ENCODE measurements around the gene APOBEC3A.

The APOBEC3A gene

DNA sequence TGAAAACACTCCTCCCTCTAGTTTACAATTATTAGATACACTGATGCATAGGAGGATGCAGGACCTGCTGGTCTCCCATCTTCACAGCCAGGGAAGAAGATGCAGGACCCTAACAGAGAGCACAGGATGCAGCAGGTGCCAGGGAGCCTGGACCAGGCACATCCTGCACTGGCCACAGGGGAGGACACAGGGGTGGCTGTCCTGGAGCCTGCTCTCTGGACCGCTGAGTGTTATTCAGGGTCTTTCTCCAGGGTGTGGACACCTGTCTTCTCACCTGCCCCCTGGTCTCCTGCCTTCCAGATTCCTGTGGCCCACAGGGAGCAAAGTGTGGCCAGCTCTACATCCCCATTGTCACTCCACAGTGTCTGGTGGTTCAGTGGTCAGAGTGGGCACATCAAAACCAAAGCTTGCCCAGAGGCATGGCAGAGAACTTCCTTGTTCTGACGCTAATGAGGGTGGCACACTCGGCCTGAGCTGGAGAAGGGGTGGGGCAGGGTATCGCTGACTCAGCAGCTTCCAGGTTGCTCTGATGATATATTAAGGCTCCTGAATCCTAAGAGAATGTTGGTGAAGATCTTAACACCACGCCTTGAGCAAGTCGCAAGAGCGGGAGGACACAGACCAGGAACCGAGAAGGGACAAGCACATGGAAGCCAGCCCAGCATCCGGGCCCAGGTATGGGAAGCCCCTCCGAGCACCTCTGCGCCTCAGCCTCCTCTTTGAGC lies at the start of gene APOBEC3A:
APOBEC3A (plus strand) TSS at position 564 of the 725 bp plus-strand sequence; CDS start at position 647, 83 bp downstream.
- DNase-seq: no peak

GRCh38 chr22:38907767-38908166 lies 49.6 kb upstream of the APOBEC3A start:
- no peak for DNase-seq

DNA sequence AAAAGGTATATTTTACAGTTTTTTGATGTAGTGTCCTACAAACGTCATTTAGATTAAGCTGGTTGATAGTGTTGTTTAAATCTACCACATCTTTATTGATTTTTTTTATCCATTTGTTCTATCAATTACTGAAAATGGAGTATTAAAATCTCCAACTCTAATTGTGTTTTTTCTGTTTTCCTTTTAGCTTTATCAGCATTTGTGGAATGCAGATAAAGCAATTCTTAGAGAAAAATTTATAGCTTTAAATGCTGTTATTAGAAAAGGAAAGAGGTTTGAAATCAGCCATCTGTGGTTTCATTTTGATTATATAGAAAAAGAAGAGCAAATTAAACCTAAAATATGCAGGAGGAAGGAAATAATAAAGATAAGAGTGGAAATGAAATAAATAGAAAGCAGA lies 46.0 kb upstream of the APOBEC3A start:
- DNase-seq: no peak

DNA sequence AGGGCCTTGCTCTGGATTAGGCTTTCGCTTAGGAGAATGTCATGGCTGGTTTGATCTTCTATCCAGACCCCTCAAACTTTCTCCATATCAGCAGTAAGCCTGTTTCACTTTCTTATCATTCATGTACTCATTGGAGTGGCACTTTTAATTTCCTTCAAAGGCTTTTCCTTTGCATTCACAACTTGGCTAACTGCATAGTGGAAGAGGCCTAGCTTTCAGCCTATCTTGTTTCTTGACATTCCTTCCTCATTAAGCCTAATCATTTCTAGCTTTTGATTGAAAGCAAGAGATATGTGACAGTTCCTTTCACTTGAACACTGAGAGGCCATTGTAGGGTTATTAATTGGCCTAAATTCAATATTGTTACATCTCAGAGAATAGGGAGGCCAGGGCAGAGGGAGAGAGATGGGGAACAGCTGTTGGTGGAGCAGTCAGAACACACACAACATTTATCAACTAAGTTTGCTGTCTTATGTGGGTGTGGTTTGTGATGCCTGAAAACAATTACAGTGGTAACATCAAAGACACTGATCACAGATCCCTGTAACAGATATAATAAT lies 37.7 kb upstream of the APOBEC3A start:
- no peak for DNase-seq

DNA sequence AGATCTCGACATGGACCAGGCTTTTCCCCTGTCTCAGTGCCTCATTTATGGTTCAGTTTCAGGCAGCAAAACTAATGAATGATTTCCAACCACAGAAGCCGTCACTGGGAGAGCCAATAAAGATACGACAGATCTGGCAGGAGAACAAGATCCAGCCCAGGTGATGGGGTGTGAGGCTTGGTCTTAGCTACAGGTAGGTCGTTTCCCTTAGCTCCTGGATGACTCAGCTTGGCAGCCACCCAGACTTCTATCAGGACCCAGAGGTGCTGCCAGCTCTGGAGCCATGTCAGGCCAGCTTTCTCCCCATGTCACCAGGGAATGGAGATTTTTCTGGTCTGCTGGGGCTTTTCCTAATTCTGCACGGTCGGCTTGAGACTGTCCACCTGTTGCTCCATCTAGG lies 36.3 kb upstream of the APOBEC3A start:
- DNase-seq: no peak

DNA sequence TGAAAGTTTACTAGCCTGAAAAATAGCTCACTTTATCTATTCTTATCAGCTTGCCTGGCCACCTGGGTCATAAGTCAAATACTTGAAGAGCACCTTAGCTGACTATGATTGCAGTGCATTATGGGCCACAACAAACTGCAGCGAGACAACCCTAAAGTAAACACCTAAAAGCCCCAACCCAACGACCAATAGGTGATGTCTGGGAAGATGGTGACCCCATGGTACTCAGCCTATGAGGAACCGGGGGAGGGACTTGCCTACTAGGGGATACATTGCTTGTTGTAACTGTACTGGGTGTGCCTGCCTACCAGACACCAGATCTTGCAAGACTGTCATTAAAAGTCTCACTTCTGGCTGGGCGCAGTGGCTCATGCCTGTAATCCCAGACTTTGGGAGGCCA lies 35.6 kb upstream of the APOBEC3A start:
- no peak for DNase-seq

DNA sequence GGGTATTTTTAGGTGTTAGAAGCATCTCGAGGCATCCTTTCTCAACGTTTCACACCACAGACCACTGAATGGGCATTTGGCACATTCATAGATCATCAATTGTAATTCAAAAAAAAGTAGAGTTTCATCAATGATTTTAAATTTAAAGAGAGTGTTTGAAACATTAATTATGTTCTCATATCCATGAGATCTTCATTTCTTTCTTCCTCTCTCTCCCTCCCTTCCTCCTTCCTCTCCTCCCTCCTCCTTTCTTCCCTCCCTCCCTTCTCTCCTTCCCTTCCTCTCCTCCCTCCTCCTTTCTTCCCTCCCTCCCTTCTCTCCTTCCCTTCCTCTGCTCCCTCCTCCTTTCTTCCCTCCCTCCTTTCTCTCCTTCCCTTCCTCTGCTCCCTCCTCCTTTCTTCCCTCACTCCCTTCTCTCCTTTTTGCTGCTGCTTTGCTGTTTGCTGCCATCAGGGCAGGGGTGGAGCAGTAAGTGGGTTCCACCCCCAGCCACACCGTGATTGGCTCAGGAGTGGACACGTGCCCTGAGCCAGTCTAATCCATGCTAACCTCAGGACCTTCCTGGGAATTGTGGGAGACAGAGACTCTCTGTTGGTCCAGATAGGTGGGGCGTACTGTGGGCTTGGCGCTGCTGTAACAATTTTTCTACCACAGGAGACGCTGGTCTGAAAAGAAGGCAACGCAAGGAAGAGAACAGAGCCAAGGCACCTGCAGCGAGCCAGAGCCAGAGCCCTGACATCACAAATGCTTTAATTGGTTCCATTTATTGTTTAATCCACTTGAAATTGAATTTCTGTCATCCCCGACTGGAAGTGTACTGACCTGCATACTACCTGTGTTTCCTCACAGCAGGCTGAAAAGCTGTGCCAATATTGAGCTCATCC lies 33.7 kb upstream of the APOBEC3A start:
- peak; percentile 91 for DNase-seq

- peak; percentile 42 for DNase-seq
Measured at GRCh38 chr22:38924347-38924952, 33.0 kb upstream of the APOBEC3A start.

GRCh38 chr22:38925571-38926041 lies 31.8 kb upstream of the APOBEC3A start:
- DNase-seq: no peak

DNA sequence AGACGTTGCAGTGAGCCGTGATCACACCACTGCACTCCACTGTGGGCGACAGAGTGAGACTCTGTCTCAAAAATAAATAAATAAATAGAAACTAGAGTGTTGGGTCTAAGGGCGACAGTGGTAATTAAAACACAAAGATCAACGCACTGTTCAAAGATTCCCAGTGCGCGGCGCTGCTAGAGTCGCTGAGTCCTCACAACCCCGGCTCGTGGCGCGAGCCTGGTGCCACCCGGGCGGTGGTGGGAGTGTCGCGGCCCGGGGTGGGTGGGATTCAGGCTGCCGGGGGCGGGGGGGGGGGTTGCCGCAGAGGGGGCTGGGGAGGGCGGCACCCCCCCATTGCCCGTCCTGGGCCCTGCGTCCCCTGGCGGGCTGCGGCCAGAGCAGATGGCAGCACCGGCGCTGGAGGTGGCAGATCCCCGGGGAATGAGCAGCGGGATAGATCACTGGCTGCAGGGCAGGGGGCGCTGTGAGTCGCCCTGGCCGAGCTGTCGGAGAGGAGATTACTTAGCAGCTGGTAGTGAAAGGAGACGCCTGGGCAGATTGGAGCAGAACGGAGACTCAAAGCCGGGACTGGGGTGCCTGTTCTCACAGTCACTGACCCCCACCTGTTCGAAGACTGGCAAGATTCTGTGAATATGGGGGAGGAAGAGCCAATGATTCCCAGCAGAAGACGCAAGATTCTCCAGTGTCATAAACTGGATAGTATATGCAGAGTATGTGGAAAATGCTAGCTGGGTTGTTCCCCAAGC lies 30.2 kb upstream of the APOBEC3A start:
- DNase-seq: peak; percentile 80

DNA sequence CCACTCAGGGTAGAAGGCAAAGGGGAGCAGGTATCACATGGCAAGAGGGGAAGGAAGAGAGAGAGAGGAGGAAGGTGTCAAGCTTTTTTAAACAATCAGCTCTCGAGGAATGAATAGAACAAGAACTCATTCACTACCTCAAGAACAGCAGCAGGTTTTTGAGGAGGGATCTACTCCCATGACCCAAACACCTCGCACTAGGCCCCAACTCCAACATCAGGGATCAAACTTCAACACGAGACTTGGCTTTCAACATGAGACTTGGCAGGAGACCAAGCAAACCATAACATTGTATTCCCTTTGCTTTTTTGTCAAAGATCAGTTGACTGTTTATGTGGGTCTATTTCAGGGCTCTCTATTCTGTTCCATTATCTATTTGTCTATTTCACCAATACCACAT lies 26.9 kb upstream of the APOBEC3A start:
- DNase-seq: no peak

- peak; percentile 53 for DNase-seq
Measured at GRCh38 chr22:38935023-38935422, 22.4 kb upstream of the APOBEC3A start.

GRCh38 chr22:38935616-38936015 lies 21.8 kb upstream of the APOBEC3A start:
- no peak for DNase-seq

DNA sequence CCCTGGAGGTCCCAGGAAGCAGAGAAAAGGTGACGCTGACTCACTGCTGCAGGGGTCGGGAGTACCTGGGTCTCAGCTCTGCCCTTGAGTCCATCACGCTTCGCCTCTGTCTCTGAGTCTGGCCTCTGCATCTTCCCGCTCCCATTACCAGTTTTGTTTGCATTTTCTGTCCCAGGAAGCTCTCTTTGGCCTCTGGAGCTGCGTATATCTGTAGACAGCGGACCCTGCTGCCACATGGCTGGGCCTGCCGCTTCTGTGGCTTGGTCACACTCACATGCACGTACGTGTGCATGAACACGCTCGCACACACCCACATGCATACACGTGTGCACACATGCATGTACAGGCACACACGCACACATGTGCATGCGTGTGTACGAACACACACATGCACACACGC lies 20.8 kb upstream of the APOBEC3A start:
- DNase-seq: no peak

GRCh38 chr22:38937036-38937435 lies 20.4 kb upstream of the APOBEC3A start:
- no peak for DNase-seq

- no peak for DNase-seq
Measured at GRCh38 chr22:38937541-38937940, 19.9 kb upstream of the APOBEC3A start.

- DNase-seq: no peak
Measured at GRCh38 chr22:38938221-38938620, 19.2 kb upstream of the APOBEC3A start.

GRCh38 chr22:38938925-38939324 lies 18.5 kb upstream of the APOBEC3A start:
- no peak for DNase-seq

DNA sequence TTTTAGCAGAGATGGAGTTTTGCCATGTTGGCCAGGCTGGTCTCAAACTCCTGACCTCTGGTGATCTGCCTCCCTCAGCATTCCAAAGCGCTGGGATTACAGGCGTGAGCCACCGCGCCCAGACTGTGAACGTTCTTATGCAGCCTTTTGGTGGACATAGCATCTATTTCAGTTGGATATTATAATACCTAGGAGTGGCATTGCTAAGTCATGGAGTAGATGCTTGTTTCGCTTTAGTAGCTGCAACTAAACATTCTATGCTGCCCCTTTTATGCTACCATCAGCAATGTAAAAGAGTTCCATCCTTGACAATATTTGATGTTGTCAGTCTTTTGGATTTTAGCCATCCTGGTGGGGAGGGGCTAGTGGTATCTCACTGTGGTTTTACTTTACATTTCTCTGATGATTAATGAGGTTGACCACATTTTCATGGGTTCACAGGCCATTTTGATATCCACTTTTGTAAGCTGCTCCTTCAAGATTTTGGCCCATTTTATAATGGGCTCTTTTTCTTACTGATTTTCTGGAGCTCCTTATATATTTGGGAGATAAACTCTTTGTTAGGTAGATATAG lies 16.5 kb upstream of the APOBEC3A start:
- no peak for DNase-seq

DNA sequence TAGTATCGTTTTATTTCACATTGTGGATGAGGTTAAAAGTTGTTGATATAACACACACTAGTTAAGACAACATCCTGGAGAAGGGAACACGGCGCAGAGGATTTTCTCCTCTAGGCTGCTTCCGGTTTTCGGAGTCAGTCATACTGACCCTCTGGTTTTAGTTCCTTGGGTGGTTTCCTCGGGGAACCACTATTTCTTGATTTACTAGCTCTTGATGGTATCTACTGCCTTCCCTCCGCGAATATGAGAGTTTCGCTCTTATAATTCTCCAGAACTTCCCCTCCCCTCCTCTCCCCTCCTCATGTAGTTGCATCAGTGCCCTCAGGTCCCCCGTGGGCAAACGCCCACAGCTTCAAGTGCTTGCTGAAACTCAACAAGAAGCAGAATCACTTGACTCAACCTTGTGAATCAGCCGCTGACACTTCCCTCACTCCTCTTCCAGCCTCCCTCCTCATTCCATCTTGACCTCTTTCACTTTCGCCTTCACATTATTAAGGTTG lies 15.9 kb upstream of the APOBEC3A start:
- DNase-seq: no peak

GRCh38 chr22:38942702-38943101 lies 14.7 kb upstream of the APOBEC3A start:
- no peak for DNase-seq

- DNase-seq: no peak
Measured at GRCh38 chr22:38943201-38943600, 14.2 kb upstream of the APOBEC3A start.

Measured in NCI-H1694 (cell line).